ENCODE data around the gene MRPS14.
"Not testable (repeated sequence)": the region's sequence is repeated elsewhere in the genome, so short reads cannot be mapped to it uniquely, and the experiment has no call there.

Gene MRPS14

DNA sequence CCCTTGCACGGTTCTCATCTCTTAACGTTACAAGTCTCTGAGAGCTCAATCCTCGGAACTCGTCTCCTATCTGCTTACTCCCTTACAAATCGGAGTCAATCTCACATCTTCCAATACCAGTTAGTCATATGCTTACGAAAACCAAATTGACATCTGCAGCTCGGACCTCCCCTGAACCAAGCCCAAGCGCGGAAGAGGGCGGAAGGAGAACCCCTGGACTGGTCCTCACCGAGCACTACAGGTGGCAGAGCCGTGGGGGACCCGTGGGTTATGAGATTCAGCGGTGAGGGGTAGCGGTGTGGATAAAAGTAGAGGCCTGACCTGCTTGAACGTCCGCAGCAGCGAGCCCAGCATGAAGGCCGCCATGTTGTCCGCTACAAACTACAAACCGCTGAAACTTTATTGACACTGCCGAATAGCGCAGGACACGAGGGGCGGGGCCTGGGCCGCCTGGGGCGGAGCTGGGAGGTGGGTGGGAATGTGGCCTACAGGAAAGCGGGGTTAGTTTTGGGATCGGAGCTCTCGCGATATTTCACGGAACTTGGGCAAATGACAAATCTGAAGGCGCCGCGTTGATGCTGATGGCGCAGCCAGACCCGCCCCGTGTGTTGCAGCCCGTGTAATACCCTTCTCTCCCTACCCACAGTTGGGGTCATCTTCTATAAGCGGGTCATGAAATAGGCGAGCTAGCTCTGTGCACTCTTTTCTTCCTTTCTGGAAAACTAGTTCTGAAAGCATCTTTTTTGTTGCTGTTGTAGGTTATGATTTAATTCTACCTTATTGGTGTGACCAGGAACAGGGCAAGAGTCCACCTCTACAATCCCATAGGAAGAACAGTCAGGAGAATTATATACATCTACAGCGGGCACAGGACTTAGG is at the start of gene MRPS14:
Gene MRPS14 (minus strand): TSS at position 383 of the 879 bp plus-strand sequence. CDS start 17 bp downstream, at position 366.
- DNase-seq, result peak; percentile 97

DNA sequence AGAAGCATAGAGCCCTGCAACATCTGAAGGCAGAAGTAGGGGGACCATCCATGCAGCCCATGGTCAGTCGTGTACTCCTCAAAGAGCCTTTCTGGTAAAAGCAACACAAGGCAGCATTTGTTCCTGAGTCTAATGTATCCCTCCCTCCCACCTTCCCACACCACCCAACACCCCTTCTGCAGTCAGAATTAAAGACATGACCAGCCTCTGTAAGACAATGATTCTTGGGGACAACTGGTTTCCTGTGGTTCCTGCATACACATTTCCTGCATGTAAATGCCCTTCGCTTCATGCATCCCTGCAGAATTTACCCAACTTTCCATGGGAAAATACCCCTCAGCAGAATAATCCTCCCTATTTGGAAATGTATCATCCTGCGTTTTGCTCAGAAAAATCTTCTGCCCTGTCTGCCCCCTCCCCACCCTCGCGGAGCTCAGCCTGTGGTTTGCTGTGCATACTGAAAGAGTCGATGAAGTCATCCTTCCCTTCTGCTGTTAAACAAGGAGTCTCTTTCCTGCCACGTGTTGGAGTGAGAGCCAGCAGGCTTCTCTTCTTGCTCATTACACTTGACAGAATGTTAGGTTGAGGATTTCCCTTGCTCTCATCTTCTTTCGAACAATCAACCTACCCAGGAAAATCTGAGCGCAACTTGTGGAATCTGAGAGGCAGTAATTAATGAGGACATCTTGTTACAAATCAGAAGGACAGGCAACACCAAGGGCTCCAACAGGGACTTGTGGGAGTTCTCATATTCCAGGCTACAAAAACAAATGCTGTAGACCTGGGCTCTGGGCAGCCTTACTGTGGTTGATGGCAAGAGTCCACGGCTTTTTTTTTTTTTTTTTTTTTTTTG is 49.1 kb upstream of the MRPS14 start:
- DNase-seq, result peak; percentile 93

DNA sequence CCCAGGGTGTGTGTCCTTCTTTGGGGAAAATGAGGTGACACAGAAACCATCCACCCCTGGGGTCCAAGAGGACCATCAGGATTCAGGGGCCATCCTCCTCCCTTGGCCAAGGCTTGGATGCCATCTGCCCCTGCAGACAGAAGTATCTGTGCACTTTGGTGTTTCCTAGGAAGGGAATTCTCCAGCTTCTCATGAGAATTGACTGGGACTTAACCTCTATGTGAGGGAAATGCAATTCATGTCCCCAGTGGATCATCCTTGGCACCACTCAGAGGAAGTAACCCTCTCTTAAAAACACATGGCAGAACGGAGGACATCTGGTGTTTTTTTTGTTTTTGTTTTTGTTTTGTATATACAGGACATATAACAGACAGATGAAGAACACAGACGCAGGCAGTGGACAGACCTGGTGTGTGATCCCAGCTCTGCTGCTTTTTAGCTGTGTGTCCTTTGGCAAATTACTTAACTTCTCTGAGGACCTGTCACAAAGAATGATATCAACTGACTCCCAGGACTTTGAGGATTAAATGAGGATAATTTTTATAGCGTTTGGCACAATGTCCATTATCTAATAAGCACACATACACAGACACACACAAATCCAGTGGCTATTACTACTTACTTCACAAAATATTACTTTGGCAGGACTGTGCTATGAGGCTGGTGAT is 48.2 kb upstream of the MRPS14 start:
- DNase-seq, result no peak

DNA sequence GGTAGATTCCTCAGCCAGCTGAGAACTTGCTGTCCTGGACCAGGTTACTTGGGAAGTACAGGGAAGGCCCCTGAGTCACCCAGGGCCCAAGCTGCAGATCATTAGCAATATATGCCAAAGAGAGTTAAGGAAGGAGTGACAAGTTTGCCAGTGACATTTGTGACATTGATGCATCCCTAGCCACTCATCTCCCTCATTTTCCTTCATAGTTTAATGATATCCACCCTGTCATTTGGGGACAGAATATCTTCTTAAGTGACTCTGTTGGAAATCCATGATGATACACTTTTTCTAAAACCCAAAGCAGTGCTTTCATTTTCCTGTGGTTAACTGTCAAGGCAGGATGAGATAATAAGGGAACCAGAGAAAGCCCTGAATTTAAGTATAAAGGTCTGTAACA is 47.6 kb upstream of the MRPS14 start:
- peak; percentile 44 for DNase-seq

DNA sequence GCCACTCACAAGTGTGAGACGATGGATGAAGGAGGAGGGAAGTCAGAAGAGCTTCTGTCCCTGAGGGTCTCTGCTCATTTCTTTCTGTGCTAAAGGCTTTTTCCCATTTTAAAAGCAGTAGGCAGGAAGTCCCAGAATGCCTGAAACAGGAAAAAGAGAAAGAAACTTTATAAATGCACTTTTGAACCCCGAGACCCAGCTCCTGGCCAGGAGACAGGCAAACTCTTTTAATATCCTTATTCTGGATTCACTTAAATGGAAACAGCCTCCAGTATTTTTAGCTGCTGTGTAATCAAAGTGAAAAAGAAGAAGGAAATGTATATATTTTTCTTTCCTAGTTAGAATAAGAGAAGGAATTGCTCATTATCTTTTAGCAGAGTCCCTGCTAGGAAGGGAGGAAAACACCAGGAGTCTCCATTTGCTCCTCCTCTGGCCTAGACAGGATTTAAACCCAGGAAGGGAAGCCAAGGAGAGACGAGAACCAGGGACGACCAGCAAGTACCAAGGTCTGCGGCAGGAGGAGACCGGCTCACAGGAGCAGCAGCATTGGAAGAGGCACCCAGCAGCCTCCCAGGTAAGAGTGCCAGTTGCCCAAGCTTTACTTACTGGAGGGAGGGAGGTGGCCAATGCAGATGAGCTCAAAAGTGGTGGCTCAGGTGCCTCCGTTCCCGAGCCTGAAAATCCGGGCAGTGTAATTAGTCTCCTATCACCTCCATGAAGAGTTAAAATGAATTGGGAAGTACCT is 44.3 kb upstream of the MRPS14 start, which contains the start of gene TNN:
Gene TNN (plus strand): TSS at position 472 of the 745 bp plus-strand sequence. CDS start 9,586 bp downstream, outside the sequence.
- no peak for DNase-seq

DNA sequence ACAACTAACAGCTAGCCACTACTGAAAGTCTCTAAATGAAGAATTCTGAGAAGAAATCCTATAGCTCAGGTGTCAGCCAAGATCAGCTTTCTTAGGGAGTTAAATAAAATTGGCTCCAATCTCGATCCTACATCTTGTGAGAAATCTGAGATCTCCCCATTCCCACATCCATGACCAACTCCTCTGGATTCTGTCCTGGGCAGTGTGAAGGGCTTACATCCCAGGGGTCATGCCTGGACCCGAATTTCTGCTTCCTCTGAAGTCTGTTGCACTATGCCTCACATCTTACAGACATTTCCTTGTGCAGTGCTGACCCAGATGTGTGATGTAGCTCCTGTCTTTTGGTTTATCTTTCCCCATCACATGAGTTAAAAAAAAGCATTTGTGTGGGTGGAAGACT is 39.6 kb upstream of the MRPS14 start:
- no peak for DNase-seq

DNA sequence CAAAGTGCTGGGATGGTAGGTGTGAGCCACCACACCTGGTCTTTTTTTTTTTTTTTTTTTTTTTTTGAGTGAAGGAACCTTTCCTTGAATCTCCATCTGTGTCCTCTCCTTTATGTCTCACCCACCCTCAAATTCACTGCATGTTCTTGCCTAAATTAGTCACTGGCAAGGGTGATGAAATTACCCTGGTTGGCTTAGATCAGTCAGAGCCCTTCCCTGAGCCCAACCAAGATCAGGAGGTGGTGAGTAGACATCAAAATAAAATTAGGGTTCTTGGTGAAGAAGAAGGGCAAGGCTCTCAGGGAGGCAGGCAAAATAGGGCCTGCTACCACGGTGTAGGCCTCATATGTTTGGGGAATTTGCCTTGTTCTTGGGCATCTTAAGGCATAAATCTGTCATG is 39.1 kb upstream of the MRPS14 start:
- DNase-seq, result peak; percentile 8

DNA sequence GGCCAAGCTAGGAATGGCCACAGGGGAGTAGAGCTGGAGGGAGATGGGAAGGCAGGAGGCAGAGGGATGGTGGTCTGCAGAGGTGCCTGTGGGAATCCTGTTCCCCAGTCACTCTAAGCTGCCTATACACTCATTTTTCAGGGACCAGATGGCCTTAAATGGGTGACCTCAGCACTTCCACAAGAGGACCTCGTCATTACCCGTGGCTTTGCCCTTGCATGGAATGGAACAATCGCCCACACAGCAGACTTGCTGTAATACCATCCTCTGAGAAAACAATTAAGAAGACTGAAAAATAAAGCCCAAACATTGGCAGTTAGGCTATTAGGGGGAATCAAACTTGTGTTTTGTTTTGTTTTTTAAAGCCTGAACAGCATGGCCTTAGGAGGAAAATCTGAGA is 31.5 kb upstream of the MRPS14 start:
- no peak for DNase-seq

DNA sequence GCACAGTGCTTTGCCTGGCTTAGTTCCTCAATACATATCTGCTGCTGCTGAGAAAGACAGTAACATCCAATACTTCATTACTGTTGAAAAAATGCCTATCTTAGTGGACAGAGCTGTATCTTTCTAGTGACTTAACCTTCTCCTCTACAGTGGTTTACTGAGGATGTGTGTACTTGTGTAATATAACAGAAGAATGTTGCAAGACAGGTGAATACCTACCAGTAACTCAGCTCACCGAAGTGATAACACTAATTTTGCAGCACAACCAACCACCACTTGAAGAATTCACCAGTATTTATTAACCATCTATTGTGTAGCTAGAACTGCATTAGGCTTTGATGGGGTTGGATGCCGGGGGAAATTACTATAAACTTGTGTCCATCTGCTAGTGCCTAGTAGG is 27.8 kb upstream of the MRPS14 start:
- DNase-seq, result no peak

DNA sequence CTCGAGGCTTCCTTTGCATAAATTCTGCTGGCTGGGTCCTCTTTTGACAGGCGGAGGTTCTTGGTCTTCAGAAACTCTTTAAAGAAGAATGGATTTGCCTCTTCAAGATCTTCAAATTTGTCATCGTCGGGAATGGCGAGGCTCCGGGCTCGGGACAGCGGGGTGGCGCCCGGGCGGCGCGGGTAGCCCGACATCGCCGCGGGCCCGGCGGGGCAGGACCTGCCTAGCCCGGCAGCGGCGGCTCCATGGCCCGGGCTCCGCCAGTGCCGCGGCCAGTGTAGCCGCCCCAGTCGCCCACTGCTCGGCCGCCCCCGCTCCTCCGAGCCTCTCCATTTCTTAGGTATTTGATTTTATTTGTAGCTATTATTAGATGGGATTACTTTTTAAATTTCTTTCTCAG is 22.3 kb upstream of the MRPS14 start:
- no peak for DNase-seq

DNA sequence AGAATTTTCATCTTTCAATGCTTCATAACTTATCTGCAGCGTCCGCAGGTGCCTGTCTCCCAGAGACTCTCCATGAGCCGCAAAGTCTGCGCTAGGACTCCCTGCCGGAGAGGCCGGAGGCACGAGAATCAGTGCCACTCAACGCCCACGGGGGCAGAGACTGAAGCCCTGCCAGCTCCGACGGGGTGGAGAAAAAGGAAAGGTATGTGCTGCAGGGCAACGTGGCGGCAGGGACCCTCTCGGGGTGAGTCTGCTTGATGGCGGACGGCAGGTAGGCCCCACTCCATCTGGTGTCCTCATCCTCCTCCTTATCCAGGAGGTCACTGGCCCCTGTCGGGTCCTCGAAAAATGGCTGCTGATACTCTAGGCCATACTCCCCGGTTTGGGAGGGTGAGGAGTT is 21.9 kb upstream of the MRPS14 start:
- DNase-seq, result no peak

DNA sequence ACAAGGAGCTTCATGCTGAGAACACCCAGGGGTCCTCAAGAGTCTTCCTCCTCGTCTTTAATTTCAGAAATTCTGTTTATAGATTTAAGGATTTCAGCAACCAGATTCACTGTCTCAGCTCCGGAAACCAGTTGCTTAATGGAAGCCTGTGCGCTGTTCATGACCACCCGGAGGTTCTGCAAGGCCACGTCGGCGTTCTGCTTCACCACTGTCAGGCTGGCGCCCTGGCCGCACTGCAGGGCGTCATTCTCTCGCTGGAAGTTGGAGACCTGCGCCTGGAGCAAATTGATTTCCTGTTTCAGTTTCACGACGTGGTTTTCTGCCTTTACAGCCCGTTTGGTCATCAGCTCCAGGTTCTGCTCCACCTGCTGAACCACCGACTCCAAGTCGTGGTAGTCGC is 21.4 kb upstream of the MRPS14 start:
- DNase-seq, result peak; percentile 31

DNA sequence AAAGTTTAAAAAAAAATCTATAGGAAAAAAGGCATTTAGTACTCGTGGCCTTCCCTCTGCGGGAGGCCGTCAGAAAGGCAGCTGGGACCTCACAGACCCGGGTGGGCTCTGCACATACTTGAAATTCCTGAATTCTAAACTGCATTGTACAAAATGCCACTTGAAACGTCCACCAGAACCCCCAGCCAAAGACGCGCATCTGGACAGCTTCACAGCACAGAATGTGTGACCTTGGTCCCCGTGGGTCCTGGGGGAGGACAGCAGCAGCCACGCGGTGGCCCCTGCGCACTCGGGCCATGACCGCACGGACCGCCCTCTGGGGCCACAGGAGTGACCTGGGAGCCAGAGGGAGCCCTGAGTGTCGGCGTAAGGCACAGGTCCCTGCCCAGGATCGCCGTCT is 20.6 kb upstream of the MRPS14 start:
- no peak for DNase-seq

DNA sequence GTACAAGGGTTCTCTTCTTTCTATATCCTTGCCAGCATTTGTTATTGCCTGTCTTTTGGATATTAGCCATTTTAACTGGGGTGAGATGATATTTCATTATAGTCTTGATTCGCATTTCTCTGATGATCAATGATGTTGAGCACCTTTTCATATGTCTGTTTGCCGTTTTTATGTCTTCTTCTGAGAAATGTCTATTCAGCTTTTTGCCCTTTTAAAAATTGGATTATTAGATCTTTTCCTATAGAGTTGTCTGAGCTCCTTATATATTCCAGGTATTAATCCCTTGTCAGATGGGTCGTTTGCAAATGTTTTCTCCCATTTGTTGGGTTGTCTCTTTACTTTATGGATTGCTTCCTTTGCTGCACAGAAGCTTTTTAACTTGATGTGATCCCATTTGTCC is 19.4 kb upstream of the MRPS14 start:
- no peak for DNase-seq

DNA sequence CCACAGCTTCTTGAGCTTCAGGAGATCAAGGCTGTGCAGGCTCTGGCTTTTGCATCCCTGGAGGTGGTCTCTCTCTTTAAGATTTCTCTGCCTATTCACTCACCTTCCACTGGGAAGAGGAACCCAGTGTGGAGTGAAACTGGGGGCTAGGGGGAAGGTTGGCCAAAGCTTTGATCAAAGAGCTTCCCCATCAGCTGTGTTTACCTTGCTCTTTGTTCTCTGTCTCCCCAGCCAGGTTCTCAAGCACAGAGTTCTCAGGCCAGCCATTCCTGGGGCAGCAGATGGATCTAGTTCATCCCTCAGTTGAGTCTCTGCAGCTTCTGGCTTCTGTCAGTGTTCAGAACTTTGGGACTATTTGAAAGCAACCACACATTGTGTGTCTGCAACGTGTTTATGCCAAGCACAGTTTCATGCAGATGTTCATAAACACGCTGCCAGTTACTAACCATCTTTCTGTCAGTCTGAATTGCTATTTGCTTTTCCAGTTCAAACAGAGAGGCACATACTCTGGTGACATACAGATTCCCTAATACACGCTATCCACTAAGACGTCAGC is 17.2 kb upstream of the MRPS14 start:
- DNase-seq, result no peak

DNA sequence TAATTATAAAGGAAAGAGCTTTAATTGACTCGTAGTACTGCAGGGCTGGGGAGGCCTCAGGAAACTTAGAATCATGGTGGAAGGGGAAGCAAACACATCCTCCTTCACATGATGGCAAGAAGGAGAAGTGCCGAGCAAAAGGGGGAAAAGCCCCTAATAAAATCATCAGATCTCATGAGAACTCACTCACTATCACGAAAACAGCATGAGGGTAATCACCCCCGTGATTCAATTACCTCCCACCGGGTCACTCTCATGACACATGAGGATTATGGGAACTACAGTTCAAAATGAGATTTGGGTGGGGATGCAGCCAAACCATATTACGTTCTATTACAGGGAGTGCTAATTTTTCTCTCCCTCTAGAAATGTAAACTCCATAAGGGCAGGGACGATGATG is 14.2 kb upstream of the MRPS14 start:
- DNase-seq, result no peak

DNA sequence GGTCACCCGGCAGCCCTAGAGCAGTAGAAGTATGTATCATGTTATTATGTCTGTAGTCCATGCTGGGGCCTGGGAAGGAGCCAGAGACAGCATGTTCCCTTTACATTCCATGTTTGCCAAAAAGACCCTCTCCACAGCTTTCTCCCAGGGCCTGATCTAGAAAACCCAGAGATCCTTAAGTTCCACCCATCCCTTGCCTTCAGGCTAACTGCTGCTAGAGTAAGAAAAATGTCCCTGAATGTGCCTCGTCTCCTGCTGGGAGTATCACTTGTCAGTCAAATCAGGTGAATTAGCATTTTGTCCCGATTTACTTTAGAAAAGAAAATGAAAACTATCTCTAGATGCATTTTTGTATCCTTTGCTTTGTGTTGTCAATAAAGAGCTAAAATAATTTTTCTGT is 13.3 kb upstream of the MRPS14 start:
- DNase-seq, result no peak

DNA sequence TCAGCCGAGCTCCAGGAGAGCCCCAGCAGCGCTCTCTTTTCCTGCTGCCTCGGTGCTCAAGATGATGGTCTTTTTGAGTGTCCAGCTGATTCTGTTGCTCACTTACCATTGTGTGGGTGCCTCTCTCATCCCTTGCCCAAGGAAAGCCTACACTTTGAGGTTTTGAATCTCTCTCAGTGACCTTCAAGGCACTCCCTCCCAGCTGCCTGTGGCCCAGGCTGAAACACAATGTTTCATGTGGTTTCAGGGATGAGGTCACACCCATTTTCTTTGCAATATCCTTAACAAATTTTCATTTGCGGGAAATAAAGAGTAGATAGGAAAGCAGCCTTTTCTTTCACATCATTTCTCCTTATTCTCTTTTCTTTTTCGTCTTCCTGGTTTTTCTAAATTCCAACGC is 12.6 kb upstream of the MRPS14 start:
- DNase-seq, result peak; percentile 48

DNA sequence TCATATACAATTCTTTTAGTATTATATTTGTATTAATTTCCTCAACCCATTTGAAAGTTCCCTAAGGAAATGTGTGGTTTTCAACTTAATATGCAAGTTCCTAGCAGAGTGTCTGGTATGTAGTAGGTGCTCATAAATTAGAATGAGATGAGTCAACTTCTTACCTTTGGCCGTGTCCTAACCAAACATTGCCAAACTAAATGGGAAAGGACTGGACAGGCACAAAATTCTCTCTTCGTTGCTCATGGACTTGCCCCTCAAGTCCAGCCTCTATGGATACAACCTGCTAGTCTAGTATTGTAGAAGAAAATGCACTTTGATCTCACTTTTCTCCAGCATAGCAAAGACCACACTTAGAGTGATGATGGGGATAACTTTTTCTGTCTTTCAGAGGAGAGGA is 11.6 kb upstream of the MRPS14 start:
- DNase-seq, result no peak

DNA sequence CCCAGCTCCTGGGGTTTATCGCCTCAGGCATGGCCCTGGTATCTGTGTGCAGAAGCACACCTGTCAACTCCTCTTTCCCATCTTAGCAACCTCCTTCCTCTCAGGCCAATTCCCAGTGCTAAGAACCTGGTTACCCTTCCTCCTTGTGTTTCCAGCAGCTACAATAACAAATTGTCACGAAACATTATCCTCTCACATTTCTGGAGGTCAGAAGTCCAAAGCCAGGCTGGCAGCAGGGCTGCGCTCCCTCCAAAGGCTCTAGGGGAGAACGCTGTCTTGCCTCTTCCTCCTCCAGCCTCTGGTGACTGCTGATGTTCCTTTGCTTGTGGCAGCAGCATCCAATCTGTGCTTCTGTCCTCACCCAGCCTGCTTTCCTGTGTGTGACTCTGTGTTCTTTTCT is 10.7 kb upstream of the MRPS14 start:
- no peak for DNase-seq

DNA sequence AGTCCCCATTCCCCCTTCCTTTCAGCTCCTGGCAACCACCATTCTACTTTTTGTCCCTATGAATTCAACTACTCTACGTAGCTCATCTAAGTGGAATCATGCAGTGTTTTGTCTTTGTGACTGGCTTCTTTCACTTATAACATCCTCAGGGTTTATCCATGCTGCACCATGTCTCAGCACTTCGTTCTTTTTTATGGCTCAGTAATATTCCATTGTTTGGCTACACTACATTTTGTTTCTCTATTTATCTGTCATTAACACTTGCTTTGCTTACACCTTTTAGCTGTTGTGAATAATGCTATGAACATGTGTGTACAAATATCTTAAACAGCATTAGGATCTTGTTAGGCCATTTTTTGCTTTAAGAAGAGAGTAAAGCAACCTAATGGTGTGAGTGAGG is 1.5 kb upstream of the MRPS14 start:
- DNase-seq, result no peak

DNA sequence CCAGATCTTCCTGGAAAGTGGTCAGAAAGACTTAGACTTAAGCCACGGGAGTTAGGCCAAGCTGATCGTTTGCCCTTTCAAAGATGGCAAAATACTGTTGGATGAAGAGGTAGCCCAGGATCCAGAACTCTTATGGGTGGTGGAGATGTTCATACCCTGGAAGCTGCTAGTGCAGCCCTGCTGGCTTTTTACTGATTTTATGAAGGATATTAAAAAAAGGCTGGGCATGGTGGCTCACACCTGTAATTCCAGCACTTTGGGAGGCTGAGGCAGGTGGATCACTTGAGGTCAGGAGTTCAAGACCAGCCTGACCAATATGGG is 657 bp upstream of the MRPS14 start:
- not testable (repeated sequence) for DNase-seq

DNA sequence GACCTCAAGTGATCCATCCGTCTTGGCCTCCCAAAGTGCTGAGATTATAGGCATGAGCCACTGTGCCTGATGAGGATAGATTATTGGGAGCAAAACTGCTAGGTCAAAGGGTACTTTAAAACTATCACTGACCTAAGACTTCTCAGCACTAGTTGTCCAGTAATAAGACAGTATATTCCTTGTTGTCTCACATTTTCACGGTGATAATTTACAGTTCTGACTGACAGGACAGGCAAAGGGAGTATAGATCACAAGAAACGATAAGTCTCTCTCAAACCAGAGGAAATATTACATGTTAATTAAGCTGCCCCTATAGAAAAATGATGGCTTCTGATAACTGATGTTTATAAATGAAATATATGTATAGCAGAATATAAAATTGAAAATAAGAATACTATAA is 3.7 kb downstream of the MRPS14 start:
- DNase-seq, result no peak

All from MV-4-11 (cell line).